ENCODE measurements around the gene CCK.

The CCK gene

GRCh38 chr3:42224658-42225421 is 41.1 kb downstream of the CCK start:
- no peak for DNase-seq

GRCh38 chr3:42224178-42224577 is 41.8 kb downstream of the CCK start:
- DNase-seq, result no peak

GRCh38 chr3:42222942-42223693 is 42.9 kb downstream of the CCK start:
- no peak for DNase-seq

- no peak for DNase-seq
These were observed 45.4 kb downstream of the CCK start for GRCh38 chr3:42220436-42221121.

GRCh38 chr3:42216931-42217333 is 49.1 kb downstream of the CCK start:
- DNase-seq, result no peak

GRCh38 chr3:42216302-42216701 is 49.7 kb downstream of the CCK start:
- DNase-seq, result no peak

GRCh38 chr3:42214565-42215283 is 51.3 kb downstream of the CCK start:
- DNase-seq, result no peak

- DNase-seq, result no peak
These were observed 51.9 kb downstream of the CCK start for GRCh38 chr3:42214064-42214463.

- no peak for DNase-seq
These were observed 52.6 kb downstream of the CCK start for GRCh38 chr3:42213417-42213816.

- DNase-seq, result no peak
These were observed 55.3 kb downstream of the CCK start for GRCh38 chr3:42210726-42211125.

- no peak for DNase-seq
These were observed 56.1 kb downstream of the CCK start for GRCh38 chr3:42209917-42210316.
